ENCODE results near the gene CCSAP. TPM values are rescaled to one million over a fixed set of nuclear protein-coding genes. Genes with fewer than 3 reads are reported as not detected.
"Not testable (repeated sequence)": the region's sequence is repeated elsewhere in the genome, so short reads cannot be mapped to it uniquely, and the experiment has no call there.

CCSAP gene
- total RNA-seq, 1 donor from 2014 or later: 6.4 TPM

GRCh38 chr1:229328598-229329362, 14.1 kb downstream of the CCSAP start:
- POLR2A ChIA-PET: no interaction called here
- Mint-ChIP-seq H3K27ac (peak overlapping the region; percentile 3), H3K4me1 (peaks cover 44% of the 10 kb centered on the region), H3K27me3 (no peaks in the 10 kb centered on the region), H3K36me3 (ENCODE audit: low read depth) (peaks cover 28% of the 10 kb centered on the region), H3K4me3 (no peak overlapping the region), H3K9me3 (no peaks in the 10 kb centered on the region)
- no peak for TF ChIP-seq CTCF (IDR thresholded peaks at IDR 0.05)
- no peak for DNase-seq
- intact Hi-C loops (cut with micrococcal nuclease): loop anchor here (2.0 kb wide), 1 partner anchor 36 kb away; no protein-coding TSS in a partner anchor
- ATAC-seq (ENCODE audit: low read depth): peak; percentile 15
- CTCF ChIA-PET: no interaction called here

- H3K27ac Mint-ChIP-seq, POLR2A ChIA-PET, H3K27me3 Mint-ChIP-seq, H3K4me3 Mint-ChIP-seq, CTCF ChIA-PET, DNase-seq, H3K9me3 Mint-ChIP-seq: not testable (repeated sequence)
- peaks cover 44% of the 10 kb centered on the region for H3K4me1 Mint-ChIP-seq
- ATAC-seq (ENCODE audit: low read depth): peak; percentile 69
- peaks cover 37% of the 10 kb centered on the region for H3K36me3 Mint-ChIP-seq (ENCODE audit: low read depth)
- intact Hi-C loops (cut with micrococcal nuclease): loop anchor here (2.0 kb wide), 1 partner anchor 37 kb away; no protein-coding TSS in a partner anchor
Measured at GRCh38 chr1:229327765-229328164, 15.1 kb downstream of the CCSAP start.

- Mint-ChIP-seq H3K9me3 (no peaks in the 10 kb centered on the region), H3K27me3 (no peaks in the 10 kb centered on the region), H3K27ac (peak overlapping the region; percentile 62), H3K36me3 (ENCODE audit: low read depth) (peaks cover 42% of the 10 kb centered on the region), H3K4me1 (peaks cover 44% of the 10 kb centered on the region), H3K4me3 (no peak overlapping the region)
- ATAC-seq (ENCODE audit: low read depth): no peak
- no peak for DNase-seq
- intact Hi-C loops (cut with micrococcal nuclease): no loop called here
- ChIA-PET CTCF (no interaction called here), POLR2A (interaction anchor here (0.6 kb wide), 1 partner anchor 155 kb away, joined by 4 read pairs; no protein-coding TSS in a partner anchor)
- TF ChIP-seq CTCF (IDR thresholded peaks at IDR 0.05): no peak
Measured at GRCh38 chr1:229326601-229327000, 16.2 kb downstream of the CCSAP start.

- CTCF ChIA-PET: interaction anchor here (1.2 kb wide), 1 partner anchor 156 kb away, joined by 3 read pairs; no protein-coding TSS in a partner anchor
- H3K9me3 Mint-ChIP-seq: no peaks in the 10 kb centered on the region
- POLR2A ChIA-PET: no interaction called here
- peak overlapping the region; percentile 33 for H3K4me3 Mint-ChIP-seq
- peaks cover 42% of the 10 kb centered on the region for H3K36me3 Mint-ChIP-seq (ENCODE audit: low read depth)
- ATAC-seq (ENCODE audit: low read depth) (peak; percentile 33), DNase-seq (no peak)
- intact Hi-C loops (cut with micrococcal nuclease): loop anchor here (2.0 kb wide), 1 partner anchor 13 kb away; no protein-coding TSS in a partner anchor
- H3K27ac Mint-ChIP-seq: peak overlapping the region; percentile 62
- H3K4me1 Mint-ChIP-seq: peaks cover 44% of the 10 kb centered on the region
- no peaks in the 10 kb centered on the region for H3K27me3 Mint-ChIP-seq
- TF ChIP-seq CTCF (IDR thresholded peaks at IDR 0.05): no peak
Measured at GRCh38 chr1:229325853-229326487, 16.9 kb downstream of the CCSAP start.

DNA sequence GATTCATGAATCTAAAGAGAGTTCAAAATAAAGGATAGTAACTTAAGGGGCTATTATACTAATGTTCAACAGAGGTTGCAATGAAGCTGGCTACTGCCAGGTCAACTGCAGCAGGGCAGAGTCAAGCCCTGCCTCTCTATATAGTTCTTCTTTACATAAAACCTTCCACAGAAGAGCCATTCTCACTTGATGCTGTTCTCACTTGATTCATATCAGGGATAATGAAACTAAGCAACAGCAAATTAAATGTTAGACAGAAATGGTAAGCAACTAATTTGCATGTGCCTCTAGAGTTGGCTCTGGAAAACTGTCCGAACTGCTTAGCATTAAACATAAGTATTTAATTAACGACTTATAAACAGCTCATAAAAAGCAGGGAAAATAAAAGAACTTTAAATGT, 17.4 kb downstream of the CCSAP start:
- Mint-ChIP-seq H3K27ac (peak overlapping the region; percentile 62), H3K27me3 (no peaks in the 10 kb centered on the region), H3K4me1 (peaks cover 44% of the 10 kb centered on the region), H3K9me3 (no peaks in the 10 kb centered on the region), H3K4me3 (peak overlapping the region; percentile 20), H3K36me3 (ENCODE audit: low read depth) (peaks cover 44% of the 10 kb centered on the region)
- POLR2A ChIA-PET: no interaction called here
- CTCF ChIA-PET: interaction anchor here (1.2 to 1.3 kb wide), 2 partner anchors 157 to 189 kb away, joined by 3 read pairs; no protein-coding TSS in a partner anchor
- DNase-seq (no peak), ATAC-seq (ENCODE audit: low read depth) (no peak)
- TF ChIP-seq CTCF (IDR thresholded peaks at IDR 0.05): no peak
- intact Hi-C loops (cut with micrococcal nuclease): loop anchor here (2.0 kb wide), 1 partner anchor 13 kb away; no protein-coding TSS in a partner anchor
